ENCODE results near the gene DBR1. TPM values are rescaled to one million over a fixed set of nuclear protein-coding genes. Genes with fewer than 3 reads are reported as not detected.
A peak's percentile ranks its signal among the peaks of the same experiment; 100 is the strongest.

The DBR1 gene
- total and polyA plus RNA-seq, 7 experiments from 2014 or later, result 14.7 to 28.2 (median 20.8) TPM

GRCh38 chr3:138184994-138185393 is 10.3 kb upstream of the DBR1 start:
- H3K9me3 ChIP-seq (ENCODE audit: control insufficient read depth in 2 of 3, low read length in 3 of 3), result no peaks in the 10 kb centered on the region
- H3K4me3 Mint-ChIP-seq, result peak overlapping the region in 1 of 10 donors; percentile 12
- ATAC-seq (no peak), DNase-seq (no peak)
- peaks cover 0 to 24% (median 9%) of the 10 kb centered on the region in 5 donors for H3K27me3 Mint-ChIP-seq
- H3K4me1 ChIP-seq (ENCODE audit: control insufficient read depth in 2 of 2, insufficient read depth in 2 of 2, low read length in 2 of 2), result peaks cover 13 to 24% of the 10 kb centered on the region in 2 donors
- H3K36me3 ChIP-seq (ENCODE audit: control insufficient read depth in 2 of 3, insufficient read depth in 3 of 3, low read length in 3 of 3), result peaks cover 0 to 7% (median 0%) of the 10 kb centered on the region in 3 experiments
- ChIA-PET CTCF (no interaction called here), POLR2A (interaction anchor here (0.7 to 4.0 kb wide), 3 partner anchors 9 to 146 kb away, joined by 3 to 46 read pairs (median 5); partner anchors contain the start of gene DBR1)
- intact Hi-C loops (cut with micrococcal nuclease), result loop anchor here (5.0 to 10.0 kb wide), 9 partner anchors 42 to 1990 kb away; partner anchors contain the start of genes MRPS22 (in 2 of the 2), PIK3CB (in 2 of the 2), STAG1 (in 2 of the 2) and MSL2 (in 1 of the 2)
- no peak overlapping the region for H3K27ac Mint-ChIP-seq
- no peak overlapping the region for H3K4me3 ChIP-seq (ENCODE audit: low read length)
- peaks cover 0 to 6% (median 4%) of the 10 kb centered on the region in 5 donors for H3K36me3 Mint-ChIP-seq
- no peaks in the 10 kb centered on the region for H3K27me3 ChIP-seq (ENCODE audit: control insufficient read depth in 2 of 2, insufficient read depth in 2 of 2, low read length in 2 of 2)
- H3K4me1 Mint-ChIP-seq, result peaks cover 18 to 40% (median 33%) of the 10 kb centered on the region in 7 donors
- no peaks in the 10 kb centered on the region for H3K9me3 Mint-ChIP-seq
- H3K27ac ChIP-seq (ENCODE audit: low read depth, low read length), result no peak overlapping the region

GRCh38 chr3:138180375-138181029 is 5.8 kb upstream of the DBR1 start:
- CTCF ChIA-PET, result no interaction called here
- peaks cover 0 to 32% (median 9%) of the 10 kb centered on the region in 5 donors for H3K27me3 Mint-ChIP-seq
- no peaks in the 10 kb centered on the region for H3K9me3 ChIP-seq (ENCODE audit: control insufficient read depth in 2 of 3, low read length in 3 of 3)
- no peaks in the 10 kb centered on the region for H3K9me3 Mint-ChIP-seq
- H3K36me3 Mint-ChIP-seq, result no peaks in the 10 kb centered on the region
- H3K27me3 ChIP-seq (ENCODE audit: control insufficient read depth in 2 of 2, insufficient read depth in 2 of 2, low read length in 2 of 2), result no peaks in the 10 kb centered on the region
- H3K27ac Mint-ChIP-seq, result no peak overlapping the region
- no peak overlapping the region for H3K4me3 Mint-ChIP-seq
- ATAC-seq (peak; percentile 95), DNase-seq (peak in 7 of 9 donors; percentile 16 to 53 (median 38))
- H3K36me3 ChIP-seq (ENCODE audit: control insufficient read depth in 2 of 3, insufficient read depth in 3 of 3, low read length in 3 of 3), result no peaks in the 10 kb centered on the region
- intact Hi-C loops (cut with micrococcal nuclease), result loop anchor here (1.0 to 10.0 kb wide), 11 partner anchors 46 to 1986 kb away; partner anchors contain the start of genes CEP70 (in 1 of the 2), MRAS (in 1 of the 2), MSL2 (in 1 of the 2) and NME9 (in 1 of the 2)
- POLR2A ChIA-PET, result no interaction called here
- peaks cover 0 to 13% (median 5%) of the 10 kb centered on the region in 7 donors for H3K4me1 Mint-ChIP-seq
- no peak overlapping the region for H3K27ac ChIP-seq (ENCODE audit: low read depth, low read length)
- no peak overlapping the region for H3K4me3 ChIP-seq (ENCODE audit: low read length)
- H3K4me1 ChIP-seq (ENCODE audit: control insufficient read depth in 2 of 2, insufficient read depth in 2 of 2, low read length in 2 of 2), result no peaks in the 10 kb centered on the region

- peaks cover 22 to 56% (median 45%) of the 10 kb centered on the region in 7 donors for H3K4me1 Mint-ChIP-seq
Measured at GRCh38 chr3:138173769-138174420, 826 bp downstream of the DBR1 start.

GRCh38 chr3:138172625-138173024 is 2.1 kb downstream of the DBR1 start:
- Histone ChIP-seq H3K27ac (ENCODE audit: low read depth, low read length) (no peak overlapping the region), H3K27me3 (ENCODE audit: control insufficient read depth in 2 of 2, insufficient read depth in 2 of 2, low read length in 2 of 2) (no peaks in the 10 kb centered on the region), H3K9me3 (ENCODE audit: control insufficient read depth in 2 of 3, low read length in 3 of 3) (no peaks in the 10 kb centered on the region), H3K4me3 (ENCODE audit: low read length) (no peak overlapping the region), H3K36me3 (ENCODE audit: control insufficient read depth in 2 of 3, insufficient read depth in 3 of 3, low read length in 3 of 3) (peaks cover 0 to 9% (median 0%) of the 10 kb centered on the region in 3 experiments), H3K4me1 (ENCODE audit: control insufficient read depth in 2 of 2, insufficient read depth in 2 of 2, low read length in 2 of 2) (peaks cover 20 to 22% of the 10 kb centered on the region in 2 donors)
- peak overlapping the region in 7 of 9 donors; percentile 20 to 96 (median 36) for H3K27ac Mint-ChIP-seq
- POLR2A ChIA-PET, result interaction anchor here (1.5 to 5.1 kb wide), 2 partner anchors 9 to 14 kb away, joined by 4 to 46 read pairs; partner anchors contain the start of gene ARMC8
- CTCF ChIA-PET, result no interaction called here
- no peaks in the 10 kb centered on the region for H3K9me3 Mint-ChIP-seq
- peaks cover 22 to 56% (median 45%) of the 10 kb centered on the region in 7 donors for H3K4me1 Mint-ChIP-seq
- DNase-seq (no peak), ATAC-seq (no peak)
- no peaks in the 10 kb centered on the region for H3K27me3 Mint-ChIP-seq
- peak overlapping the region in 9 of 10 donors; percentile 9 to 99 (median 62) for H3K4me3 Mint-ChIP-seq
- intact Hi-C loops (cut with micrococcal nuclease), result loop anchor here (5.0 kb wide), 4 partner anchors 95 to 1505 kb away; partner anchors contain the start of genes CEP70 (in 1 of the 2) and NMNAT3 (in 1 of the 2)
- peaks cover 0 to 26% (median 8%) of the 10 kb centered on the region in 5 donors for H3K36me3 Mint-ChIP-seq

More at GRCh38 chr3:138173769-138174420, 826 bp downstream of the DBR1 start:
- peaks cover 0 to 7% (median 0%) of the 10 kb centered on the region in 3 experiments for H3K36me3 ChIP-seq (ENCODE audit: control insufficient read depth in 2 of 3, insufficient read depth in 3 of 3, low read length in 3 of 3)
- peaks cover 20 to 22% of the 10 kb centered on the region in 2 donors for H3K4me1 ChIP-seq (ENCODE audit: control insufficient read depth in 2 of 2, insufficient read depth in 2 of 2, low read length in 2 of 2)
- Mint-ChIP-seq H3K27me3 (peaks cover 0 to 8% (median 0%) of the 10 kb centered on the region in 5 donors), H3K27ac (peak overlapping the region; percentile 96 to 99 (median 97)), H3K36me3 (peaks cover 0 to 19% (median 8%) of the 10 kb centered on the region in 5 donors), H3K9me3 (no peaks in the 10 kb centered on the region), H3K4me3 (peak overlapping the region; percentile 87 to 99 (median 98))
- CTCF ChIA-PET, result interaction anchor here (0.7 kb wide), 1 partner anchor 149 kb away, joined by 3 read pairs; no protein-coding TSS in a partner anchor
- POLR2A ChIA-PET, result interaction anchor here (0.6 to 5.1 kb wide), 5 partner anchors 11 to 1976 kb away, joined by 3 to 46 read pairs (median 4); partner anchors contain the start of genes ARMC8 and STAG1
- H3K4me3 ChIP-seq (ENCODE audit: low read length), result peak overlapping the region; percentile 79
- intact Hi-C loops (cut with micrococcal nuclease), result loop anchor here (1.0 to 5.0 kb wide), 8 partner anchors 13 to 1977 kb away; partner anchors contain the start of genes ARMC8 (in 2 of the 2), NME9 (in 2 of the 2), CEP70 (in 1 of the 2) and COPB2 (in 1 of the 2)
- H3K27ac ChIP-seq (ENCODE audit: low read depth, low read length), result peak overlapping the region; percentile 80
- no peak for DNase-seq
- no peaks in the 10 kb centered on the region for H3K9me3 ChIP-seq (ENCODE audit: control insufficient read depth in 2 of 3, low read length in 3 of 3)
- ATAC-seq, result peak; percentile 2
- no peaks in the 10 kb centered on the region for H3K27me3 ChIP-seq (ENCODE audit: control insufficient read depth in 2 of 2, insufficient read depth in 2 of 2, low read length in 2 of 2)

- Histone ChIP-seq H3K27ac (ENCODE audit: low read depth, low read length) (no peak overlapping the region), H3K36me3 (ENCODE audit: control insufficient read depth in 2 of 3, insufficient read depth in 3 of 3, low read length in 3 of 3) (peaks cover 3 to 68% (median 11%) of the 10 kb centered on the region in 3 experiments), H3K9me3 (ENCODE audit: control insufficient read depth in 2 of 3, low read length in 3 of 3) (no peaks in the 10 kb centered on the region), H3K27me3 (ENCODE audit: control insufficient read depth in 2 of 2, insufficient read depth in 2 of 2, low read length in 2 of 2) (no peaks in the 10 kb centered on the region), H3K4me1 (ENCODE audit: control insufficient read depth in 2 of 2, insufficient read depth in 2 of 2, low read length in 2 of 2) (no peaks in the 10 kb centered on the region), H3K4me3 (ENCODE audit: low read length) (no peak overlapping the region)
- DNase-seq (no peak), ATAC-seq (no peak)
- H3K9me3 Mint-ChIP-seq, result no peaks in the 10 kb centered on the region
- ChIA-PET CTCF (no interaction called here), POLR2A (no interaction called here)
- intact Hi-C loops (cut with micrococcal nuclease), result no loop called here
- peaks cover 14 to 67% (median 39%) of the 10 kb centered on the region in 5 donors for H3K36me3 Mint-ChIP-seq
- H3K4me1 Mint-ChIP-seq, result peaks cover 2 to 21% (median 8%) of the 10 kb centered on the region in 7 donors
- H3K27ac Mint-ChIP-seq, result no peak overlapping the region
- H3K27me3 Mint-ChIP-seq, result no peaks in the 10 kb centered on the region
- H3K4me3 Mint-ChIP-seq, result no peak overlapping the region
Measured at GRCh38 chr3:138165061-138165460, 9.7 kb downstream of the DBR1 start.

GRCh38 chr3:138157743-138158142 is 17.0 kb downstream of the DBR1 start:
- POLR2A ChIA-PET, result interaction anchor here (0.7 kb wide), 1 partner anchor 1125 kb away, joined by 4 read pairs; no protein-coding TSS in a partner anchor
- H3K9me3 Mint-ChIP-seq, result peaks cover 0 to 25% (median 12%) of the 10 kb centered on the region in 11 donors
- CTCF ChIA-PET, result no interaction called here

More at GRCh38 chr3:138157743-138158142, 17.0 kb downstream of the DBR1 start:
- Mint-ChIP-seq H3K27ac (no peak overlapping the region), H3K36me3 (peaks cover 0 to 28% (median 18%) of the 10 kb centered on the region in 5 donors), H3K4me1 (peaks cover 0 to 4% (median 0%) of the 10 kb centered on the region in 7 donors), H3K4me3 (no peak overlapping the region), H3K27me3 (peaks cover 0 to 6% (median 0%) of the 10 kb centered on the region in 5 donors)
- Histone ChIP-seq H3K27me3 (ENCODE audit: control insufficient read depth in 2 of 2, insufficient read depth in 2 of 2, low read length in 2 of 2) (no peaks in the 10 kb centered on the region), H3K4me3 (ENCODE audit: low read length) (no peak overlapping the region), H3K36me3 (ENCODE audit: control insufficient read depth in 2 of 3, insufficient read depth in 3 of 3, low read length in 3 of 3) (peaks cover 0 to 16% (median 0%) of the 10 kb centered on the region in 3 experiments), H3K4me1 (ENCODE audit: control insufficient read depth in 2 of 2, insufficient read depth in 2 of 2, low read length in 2 of 2) (no peaks in the 10 kb centered on the region), H3K27ac (ENCODE audit: low read depth, low read length) (no peak overlapping the region), H3K9me3 (ENCODE audit: control insufficient read depth in 2 of 3, low read length in 3 of 3) (peaks cover 0 to 3% (median 0%) of the 10 kb centered on the region in 3 experiments)
- ATAC-seq (no peak), DNase-seq (no peak)
- intact Hi-C loops (cut with micrococcal nuclease), result no loop called here

Data from naive thymus-derived CD4-positive, alpha-beta T cell (primary cell).